Measurements from ENCODE around the gene ARHGAP12. TPM values are rescaled to one million over a fixed set of nuclear protein-coding genes. Genes with fewer than 3 reads are reported as not detected.

The ARHGAP12 gene
- total RNA-seq, 2 experiments from 2014 or later = 40.3 to 41.1 TPM

- intact Hi-C loops (cut with DNase I, micrococcal nuclease) = loop anchor here (2.0 to 10.0 kb wide), 11 partner anchors 47 to 1205 kb away; partner anchors contain the start of genes CCDC7 (in 1 of the 2), EPC1 (in 1 of the 2) and KIF5B (in 1 of the 2)
Observed at GRCh38 chr10:31929261-31930022, 811 bp upstream of the ARHGAP12 start.

GRCh38 chr10:31927884-31928548 is 615 bp downstream of the ARHGAP12 start:
- POLR2A ChIA-PET = interaction anchor here (0.7 to 2.6 kb wide), 9 partner anchors 14 to 896 kb away, joined by 3 to 14 read pairs (median 4); partner anchors contain the start of gene ZNF438
- H3K27ac ChIP-seq (ENCODE audit: low read depth in 1 of 2, low read length in 2 of 2) = peak overlapping the region in 1 of 2 donors; percentile 69
- Mint-ChIP-seq H3K27ac (peak overlapping the region; percentile 82), H3K36me3 (ENCODE audit: low read depth) (peaks cover 16% of the 10 kb centered on the region), H3K4me3 (peak overlapping the region; percentile 97), H3K9me3 (no peaks in the 10 kb centered on the region), H3K27me3 (no peaks in the 10 kb centered on the region), H3K4me1 (ENCODE audit: low read depth) (peaks cover 60% of the 10 kb centered on the region)
- DNase-seq (peak; percentile 28 to 83 (median 52)), ATAC-seq (ENCODE audit: poor library complexity) (peak; percentile 39)
- intact Hi-C loops (cut with DNase I, micrococcal nuclease) = loop anchor here (2.0 to 10.0 kb wide), 11 partner anchors 46 to 1207 kb away; partner anchors contain the start of genes CCDC7 (in 1 of the 2), EPC1 (in 1 of the 2) and KIF5B (in 1 of the 2)
- H3K4me3 ChIP-seq (ENCODE audit: low read length) = peak overlapping the region; percentile 99
- no peaks in the 10 kb centered on the region for H3K27me3 ChIP-seq (ENCODE audit: control insufficient read depth in 1 of 2, insufficient read depth in 2 of 2, low read length in 2 of 2)
- no peak for TF ChIP-seq CTCF (IDR thresholded peaks at IDR 0.05)
- H3K36me3 ChIP-seq (ENCODE audit: insufficient read depth, low read length) = no peaks in the 10 kb centered on the region
- H3K9me3 ChIP-seq (ENCODE audit: control insufficient read depth in 1 of 2, insufficient read depth in 1 of 2, low read length in 2 of 2) = no peaks in the 10 kb centered on the region
- H3K4me1 ChIP-seq (ENCODE audit: insufficient read depth, low read length) = peaks cover 23% of the 10 kb centered on the region
- CTCF ChIA-PET = no interaction called here

More at GRCh38 chr10:31929261-31930022, 811 bp upstream of the ARHGAP12 start:
- POLR2A ChIA-PET = interaction anchor here (0.7 to 2.6 kb wide), 19 partner anchors 8 to 1197 kb away, joined by 3 to 15 read pairs (median 4); partner anchors contain the start of gene ZNF438
- no peaks in the 10 kb centered on the region for H3K9me3 ChIP-seq (ENCODE audit: control insufficient read depth in 1 of 2, insufficient read depth in 1 of 2, low read length in 2 of 2)
- peaks cover 23% of the 10 kb centered on the region for H3K4me1 ChIP-seq (ENCODE audit: insufficient read depth, low read length)
- peak overlapping the region; percentile 69 to 77 for H3K27ac ChIP-seq (ENCODE audit: low read depth in 1 of 2, low read length in 2 of 2)
- ATAC-seq (ENCODE audit: poor library complexity) (no peak), DNase-seq (peak in 7 of 14 experiments; percentile 6 to 54 (median 40))
- H3K27me3 Mint-ChIP-seq = no peaks in the 10 kb centered on the region
- peak overlapping the region; percentile 82 for H3K27ac Mint-ChIP-seq
- H3K36me3 ChIP-seq (ENCODE audit: insufficient read depth, low read length) = no peaks in the 10 kb centered on the region
- H3K9me3 Mint-ChIP-seq = no peaks in the 10 kb centered on the region
- TF ChIP-seq CTCF (IDR thresholded peaks at IDR 0.05) = no peak
- H3K36me3 Mint-ChIP-seq (ENCODE audit: low read depth) = peaks cover 16% of the 10 kb centered on the region
- peak overlapping the region; percentile 97 for H3K4me3 Mint-ChIP-seq
- CTCF ChIA-PET = interaction anchor here (1.0 to 1.3 kb wide), 2 partner anchors 67 to 68 kb away, joined by 3 read pairs; no protein-coding TSS in a partner anchor
- no peaks in the 10 kb centered on the region for H3K27me3 ChIP-seq (ENCODE audit: control insufficient read depth in 1 of 2, insufficient read depth in 2 of 2, low read length in 2 of 2)
- peak overlapping the region; percentile 99 for H3K4me3 ChIP-seq (ENCODE audit: low read length)
- H3K4me1 Mint-ChIP-seq (ENCODE audit: low read depth) = peaks cover 46% of the 10 kb centered on the region

- POLR2A ChIA-PET = interaction anchor here (0.8 to 1.0 kb wide), 3 partner anchors 44 to 65 kb away, joined by 3 to 4 read pairs (median 3); no protein-coding TSS in a partner anchor
- Histone ChIP-seq H3K27me3 (ENCODE audit: control insufficient read depth in 1 of 2, insufficient read depth in 2 of 2, low read length in 2 of 2) (no peaks in the 10 kb centered on the region), H3K36me3 (ENCODE audit: insufficient read depth, low read length) (no peaks in the 10 kb centered on the region), H3K4me1 (ENCODE audit: insufficient read depth, low read length) (peaks cover 23% of the 10 kb centered on the region), H3K4me3 (ENCODE audit: low read length) (peak overlapping the region; percentile 99), H3K27ac (ENCODE audit: low read depth in 1 of 2, low read length in 2 of 2) (peak overlapping the region in 1 of 2 donors; percentile 49), H3K9me3 (ENCODE audit: control insufficient read depth in 1 of 2, insufficient read depth in 1 of 2, low read length in 2 of 2) (no peaks in the 10 kb centered on the region)
- peak overlapping the region; percentile 82 for H3K27ac Mint-ChIP-seq
- ATAC-seq (ENCODE audit: poor library complexity) = peak; percentile 9
- intact Hi-C loops (cut with DNase I, micrococcal nuclease) = loop anchor here (2.0 to 10.0 kb wide), 9 partner anchors 45 to 1207 kb away; partner anchors contain the start of genes CCDC7 (in 1 of the 2), EPC1 (in 1 of the 2) and KIF5B (in 1 of the 2)
- no peak for TF ChIP-seq CTCF (IDR thresholded peaks at IDR 0.05)
- H3K4me1 Mint-ChIP-seq (ENCODE audit: low read depth) = peaks cover 65% of the 10 kb centered on the region
- DNase-seq = peak in 4 of 14 experiments; percentile 6 to 56 (median 15)
- CTCF ChIA-PET = no interaction called here
- peaks cover 16% of the 10 kb centered on the region for H3K36me3 Mint-ChIP-seq (ENCODE audit: low read depth)
- no peaks in the 10 kb centered on the region for H3K27me3 Mint-ChIP-seq
- H3K4me3 Mint-ChIP-seq = peak overlapping the region; percentile 97
- H3K9me3 Mint-ChIP-seq = no peaks in the 10 kb centered on the region
Observed at GRCh38 chr10:31927565-31927883, 1.1 kb downstream of the ARHGAP12 start.
